Measurements from ENCODE around the gene OTOF.

The OTOF gene

GRCh38 chr2:26477911-26478253, at the start of gene OTOF:
Gene OTOF (minus strand): TSS chr2:26478124.
- DNase-seq, result no peak

GRCh38 chr2:26526589-26526988, 48.7 kb upstream of the OTOF start:
- DNase-seq, result no peak

- no peak for DNase-seq
These were observed 48.2 kb upstream of the OTOF start for GRCh38 chr2:26526105-26526504.

GRCh38 chr2:26523750-26524149, 45.8 kb upstream of the OTOF start:
- no peak for DNase-seq

- DNase-seq, result no peak
These were observed 44.8 kb upstream of the OTOF start for GRCh38 chr2:26522751-26523171.

DNA sequence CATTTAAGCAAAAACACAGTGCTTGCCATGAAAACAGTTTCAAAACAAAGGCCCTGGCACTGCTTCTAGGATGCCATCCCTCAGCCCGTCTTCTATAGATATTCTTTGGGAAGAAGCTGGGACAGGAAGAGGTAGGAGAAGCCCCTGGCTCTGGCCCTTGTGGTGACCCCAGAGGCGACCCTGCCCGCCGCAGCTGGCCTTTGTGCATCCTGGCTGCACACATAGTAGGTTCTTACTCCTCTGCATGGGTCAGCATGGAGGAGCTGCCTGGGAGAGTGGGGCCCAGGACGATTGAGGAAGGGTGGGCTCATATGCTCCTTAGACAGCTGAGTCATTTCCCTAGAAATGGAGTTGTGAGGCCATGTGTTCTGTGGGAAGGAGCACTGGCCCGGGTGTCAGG, 44.4 kb upstream of the OTOF start:
- no peak for DNase-seq

- DNase-seq, result no peak
These were observed 43.9 kb upstream of the OTOF start for GRCh38 chr2:26521913-26522180.

- no peak for DNase-seq
These were observed 43.4 kb upstream of the OTOF start for GRCh38 chr2:26521054-26521912.

- DNase-seq, result no peak
These were observed 42.2 kb upstream of the OTOF start for GRCh38 chr2:26520148-26520449.

- DNase-seq, result no peak
These were observed 41.6 kb upstream of the OTOF start for GRCh38 chr2:26519396-26520147.

- DNase-seq, result no peak
These were observed 38.9 kb upstream of the OTOF start for GRCh38 chr2:26516781-26517180.

GRCh38 chr2:26516246-26516645, 38.3 kb upstream of the OTOF start:
- no peak for DNase-seq

DNA sequence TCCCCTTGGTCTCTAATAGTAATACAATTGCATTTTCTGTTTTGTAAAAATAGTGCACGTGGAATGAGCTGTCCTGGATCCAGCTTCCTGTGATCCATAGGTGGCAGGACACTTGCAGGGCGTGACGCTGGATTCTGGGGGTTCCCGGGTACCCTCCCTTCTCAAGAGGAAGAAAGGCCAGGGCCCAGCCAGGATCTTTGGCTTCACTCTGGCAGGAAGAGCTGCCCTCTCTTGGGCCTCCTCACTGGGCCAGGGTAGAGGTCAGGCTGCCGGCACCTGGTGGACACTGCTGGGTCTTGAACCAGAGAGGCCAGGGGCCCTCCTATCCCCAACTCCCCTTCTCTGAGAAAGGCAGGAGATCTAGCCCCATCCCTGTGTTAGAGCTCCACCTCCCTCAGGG, 37.8 kb upstream of the OTOF start:
- no peak for DNase-seq

GRCh38 chr2:26514045-26514444, 36.1 kb upstream of the OTOF start:
- no peak for DNase-seq

DNA sequence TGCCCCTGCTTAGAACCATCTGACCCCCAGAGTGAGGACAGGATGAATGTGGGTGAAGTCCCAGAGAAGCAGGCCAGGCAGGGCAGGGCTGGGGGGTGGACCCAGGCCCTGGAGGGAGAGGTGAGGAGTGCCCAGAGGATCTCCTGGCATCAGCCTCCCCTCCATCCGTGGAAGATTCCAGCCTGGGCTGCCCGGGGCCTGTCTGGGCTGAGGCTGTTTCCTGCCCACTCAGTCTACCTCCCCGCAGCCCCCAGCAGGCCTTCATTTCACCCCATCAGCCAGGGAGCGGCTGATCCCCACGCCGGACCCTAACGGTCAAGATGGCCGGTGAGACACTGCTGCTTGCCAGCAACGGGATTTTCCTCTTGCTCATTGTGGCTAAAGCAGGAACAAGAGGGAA, 35.3 kb upstream of the OTOF start:
- DNase-seq, result no peak

- no peak for DNase-seq
These were observed 33.5 kb upstream of the OTOF start for GRCh38 chr2:26511466-26511865.

- DNase-seq, result no peak
These were observed 32.5 kb upstream of the OTOF start for GRCh38 chr2:26510344-26510973.

GRCh38 chr2:26509141-26509540, 31.2 kb upstream of the OTOF start:
- no peak for DNase-seq

- DNase-seq, result no peak
These were observed 30.0 kb upstream of the OTOF start for GRCh38 chr2:26507932-26508331.

DNA sequence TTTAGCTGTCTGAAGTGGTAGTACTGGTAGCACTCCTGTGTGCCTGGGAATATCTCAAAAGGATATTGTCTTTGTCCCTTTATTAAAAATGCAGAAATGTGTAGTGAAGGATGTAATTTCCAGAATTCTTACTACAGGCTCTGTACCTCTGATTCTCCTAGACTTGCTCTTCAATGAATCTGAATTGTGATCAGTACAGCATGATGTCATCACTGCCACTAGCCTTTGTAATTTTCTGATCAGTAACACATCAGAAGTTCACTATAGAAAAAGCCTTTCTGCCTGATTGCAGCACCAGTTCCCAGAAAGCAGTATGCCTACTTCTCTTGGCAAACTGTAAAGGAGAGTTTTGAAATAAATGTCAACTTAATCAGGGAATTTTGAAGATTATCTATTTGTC, 29.2 kb upstream of the OTOF start:
- no peak for DNase-seq

- DNase-seq, result no peak
These were observed 28.4 kb upstream of the OTOF start for GRCh38 chr2:26506279-26506678.

DNA sequence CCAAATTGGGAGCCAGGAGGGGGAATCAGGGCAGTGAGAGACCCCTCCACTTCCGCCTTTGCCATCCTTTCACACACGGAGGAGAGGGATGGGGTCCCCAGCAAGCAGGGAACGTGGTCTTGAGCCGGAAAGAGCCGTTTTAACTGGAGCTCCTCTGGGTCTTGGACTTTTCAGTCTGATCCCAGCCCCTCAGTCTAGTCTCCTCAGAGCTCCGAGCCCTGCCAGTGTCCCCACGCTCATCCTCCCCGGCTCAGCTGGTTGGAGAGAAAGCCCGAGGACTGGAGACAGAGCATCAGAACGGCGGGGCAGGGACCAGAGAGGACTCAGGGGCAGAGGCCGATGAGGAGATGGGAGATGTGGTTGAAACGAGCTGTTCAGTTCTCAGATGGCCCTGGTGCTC, 26.1 kb upstream of the OTOF start:
- DNase-seq, result no peak

- peak; percentile 70 for DNase-seq
These were observed 25.4 kb upstream of the OTOF start for GRCh38 chr2:26503231-26503880.

DNA sequence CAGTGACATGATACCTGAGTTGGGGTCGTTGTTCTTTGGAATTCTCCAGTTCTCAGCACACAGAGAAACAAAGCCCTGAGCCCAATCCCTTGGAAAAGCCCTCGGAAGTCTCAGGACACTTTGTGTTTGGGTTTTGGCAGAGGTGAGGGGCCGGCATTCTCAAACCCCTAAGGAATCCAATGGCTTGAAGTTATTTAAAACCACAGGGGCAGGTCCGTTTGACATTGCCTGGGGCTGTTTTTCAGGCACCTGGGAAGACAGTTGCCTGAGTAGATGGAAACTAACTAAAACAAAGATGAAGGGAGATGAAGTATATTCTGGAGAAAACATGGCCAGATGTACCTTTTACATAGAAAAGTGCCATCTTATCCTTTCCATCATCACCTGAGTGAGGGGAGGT, 22.5 kb upstream of the OTOF start:
- no peak for DNase-seq

Data from activated T-cell treated with anti-CD3 and anti-CD28 coated beads for 4 hours (primary cell).